Stimulated activated CD8-positive, alpha-beta memory T cell treated with anti-CD3 and anti-CD28 coated beads, Interleukin-15, amount 100 ng/mL, for 24 hours (primary cell): ENCODE measurements around the gene CD1D.
A peak's percentile ranks its signal among the peaks of the same experiment; 100 is the strongest.
"Not testable (repeated sequence)": the region's sequence is repeated elsewhere in the genome, so short reads cannot be mapped to it uniquely, and the experiment has no call there.

Experiments used
- DNase-seq: peaks from one replicate; pipeline ENCODE4 v3.0.0-alpha.2; 2020; ENCODE audit warnings: low read depth

Gene CD1D

GRCh38 chr1:158180741-158181576 is at the start of gene CD1D:
Gene CD1D, plus strand, starts transcription at chr1:158180895. Its CDS starts 207 bp downstream, at chr1:158181102.
- DNase-seq, result no peak

- DNase-seq, result no peak
Measured at GRCh38 chr1:158131217-158131616, 49.5 kb upstream of the CD1D start.

GRCh38 chr1:158140764-158141192 is 39.9 kb upstream of the CD1D start:
- DNase-seq, result no peak

- DNase-seq, result no peak
Measured at GRCh38 chr1:158145173-158145719, 35.4 kb upstream of the CD1D start.

- DNase-seq, result no peak
Measured at GRCh38 chr1:158146165-158146564, 34.5 kb upstream of the CD1D start.

GRCh38 chr1:158146739-158147138 is 34.0 kb upstream of the CD1D start:
- no peak for DNase-seq

- no peak for DNase-seq
Measured at GRCh38 chr1:158147401-158147800, 33.3 kb upstream of the CD1D start.

GRCh38 chr1:158147869-158148268 is 32.8 kb upstream of the CD1D start:
- DNase-seq, result no peak

- no peak for DNase-seq
Measured at GRCh38 chr1:158148468-158148867, 32.2 kb upstream of the CD1D start.

GRCh38 chr1:158149175-158149574 is 31.5 kb upstream of the CD1D start:
- DNase-seq, result no peak

GRCh38 chr1:158149577-158150269 is 31.0 kb upstream of the CD1D start:
- DNase-seq, result peak; percentile 45

- DNase-seq, result no peak
Measured at GRCh38 chr1:158150523-158150922, 30.2 kb upstream of the CD1D start.

GRCh38 chr1:158153179-158153578 is 27.5 kb upstream of the CD1D start:
- DNase-seq, result no peak

GRCh38 chr1:158153746-158154444 is 26.8 kb upstream of the CD1D start:
- DNase-seq, result no peak

- DNase-seq, result no peak
Measured at GRCh38 chr1:158154501-158154900, 26.2 kb upstream of the CD1D start.

- DNase-seq, result no peak
Measured at GRCh38 chr1:158155673-158156072, 25.0 kb upstream of the CD1D start.

GRCh38 chr1:158159597-158159996 is 21.1 kb upstream of the CD1D start:
- DNase-seq, result no peak

- no peak for DNase-seq
Measured at GRCh38 chr1:158161446-158161845, 19.2 kb upstream of the CD1D start.

GRCh38 chr1:158163000-158163947 is 17.4 kb upstream of the CD1D start:
- no peak for DNase-seq

- no peak for DNase-seq
Measured at GRCh38 chr1:158169105-158169504, 11.6 kb upstream of the CD1D start.

GRCh38 chr1:158175915-158176314 is 4.8 kb upstream of the CD1D start:
- DNase-seq, result not testable (repeated sequence)
